Measurements from ENCODE around the gene MCUR1. TPM values are rescaled to one million over a fixed set of nuclear protein-coding genes. Genes with fewer than 3 reads are reported as not detected.
"Not testable (repeated sequence)": the region's sequence is repeated elsewhere in the genome, so short reads cannot be mapped to it uniquely, and the experiment has no call there.

The MCUR1 gene
- total RNA-seq, 2 donors from 2014 or later: 33.8 to 38.6 TPM

DNA sequence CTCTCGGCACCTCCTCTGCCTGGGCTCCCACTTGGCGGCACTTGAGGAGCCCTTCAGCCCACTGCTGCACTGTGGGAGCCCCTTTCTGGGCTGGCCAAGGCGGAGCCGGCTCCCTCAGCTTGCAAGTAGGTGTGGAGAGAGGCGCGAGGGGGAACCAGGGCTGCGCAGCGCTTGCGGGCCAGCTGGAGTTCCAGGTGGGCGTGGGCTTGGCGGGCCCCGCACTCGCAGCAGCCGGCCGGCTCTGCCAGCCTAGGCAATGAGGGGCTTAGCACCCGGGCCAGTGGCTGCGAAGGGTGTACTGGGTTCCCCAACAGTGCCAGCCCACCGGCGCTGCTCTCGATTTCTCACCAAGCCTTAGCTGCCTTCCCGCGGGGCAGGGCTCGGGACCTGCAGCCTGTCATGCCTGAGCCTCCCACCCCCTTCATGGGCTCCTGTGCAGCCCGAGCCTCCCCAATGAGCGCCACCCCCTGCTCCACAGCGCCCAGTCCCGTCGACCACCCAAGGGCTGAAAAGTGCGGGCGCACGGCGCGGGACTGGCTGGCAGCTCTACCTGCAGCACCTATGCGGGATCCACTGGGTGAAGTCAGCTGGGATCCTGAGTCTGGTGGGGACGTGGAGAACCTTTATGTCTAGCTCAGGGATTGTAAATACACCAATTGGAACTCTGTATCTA lies 41.9 kb downstream of the MCUR1 start:
- 96 to 99% methylated on average over 23 to 35 of the region's 35 CpGs for WGBS, 2 experiments (ENCODE audit: insufficient coverage in 1 of 2, insufficient read length in 1 of 2)
- H3K36me3 ChIP-seq (ENCODE audit: control insufficient read depth, insufficient read depth, low read length); H3K27me3 Mint-ChIP-seq (ENCODE audit: insufficient read depth); H3K27me3 ChIP-seq (ENCODE audit: control insufficient read depth, insufficient read depth, low read length, poor library complexity, severe bottlenecking); H3K4me3 ChIP-seq (ENCODE audit: low read length); H3K4me1 ChIP-seq (ENCODE audit: control insufficient read depth, insufficient read depth, low read length); DNase-seq; H3K27ac ChIP-seq (ENCODE audit: low read depth, low read length); H3K4me3 Mint-ChIP-seq; H3K4me1 Mint-ChIP-seq; H3K9ac ChIP-seq (ENCODE audit: extremely low read depth, low read length, poor library complexity, severe bottlenecking); H3K36me3 Mint-ChIP-seq (ENCODE audit: low read depth); H3K27ac Mint-ChIP-seq: not testable (repeated sequence)
- H3K9me3 Mint-ChIP-seq: peaks cover 13% of the 10 kb centered on the region
- H3K9me3 ChIP-seq (ENCODE audit: control insufficient read depth, low read length): peaks cover 11% of the 10 kb centered on the region

DNA sequence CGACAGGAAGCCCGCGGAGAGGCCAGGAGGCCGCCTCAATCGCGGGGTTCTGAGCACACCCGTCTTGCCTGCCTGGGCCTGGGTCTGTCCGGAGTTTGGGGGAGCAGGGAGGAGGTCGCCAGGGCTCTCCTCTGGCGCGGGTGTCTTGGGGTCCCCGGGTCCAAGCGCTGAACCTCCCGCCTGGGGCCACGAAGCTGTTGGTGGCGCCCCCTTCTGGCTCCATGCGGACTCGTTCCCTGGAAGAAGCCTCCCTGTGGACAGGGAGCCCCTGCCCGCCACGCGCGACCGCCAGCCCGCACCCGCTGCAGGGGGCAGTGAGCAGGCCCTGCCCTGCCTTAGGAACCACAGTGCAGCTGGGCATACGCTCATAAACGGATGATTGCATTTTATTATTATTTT lies 44.7 kb downstream of the MCUR1 start:
- peaks cover 13% of the 10 kb centered on the region for H3K9me3 Mint-ChIP-seq
- Histone ChIP-seq H3K36me3 (ENCODE audit: control insufficient read depth, insufficient read depth, low read length) (no peaks in the 10 kb centered on the region), H3K27me3 (ENCODE audit: control insufficient read depth, insufficient read depth, low read length, poor library complexity, severe bottlenecking) (no peaks in the 10 kb centered on the region), H3K4me1 (ENCODE audit: control insufficient read depth, insufficient read depth, low read length) (no peaks in the 10 kb centered on the region), H3K4me3 (ENCODE audit: low read length) (no peak overlapping the region), H3K9ac (ENCODE audit: extremely low read depth, low read length, poor library complexity, severe bottlenecking) (no peak overlapping the region), H3K9me3 (ENCODE audit: control insufficient read depth, low read length) (peaks cover 11% of the 10 kb centered on the region), H3K27ac (ENCODE audit: low read depth, low read length) (no peak overlapping the region)
- TF ChIP-seq, protein P1, sequence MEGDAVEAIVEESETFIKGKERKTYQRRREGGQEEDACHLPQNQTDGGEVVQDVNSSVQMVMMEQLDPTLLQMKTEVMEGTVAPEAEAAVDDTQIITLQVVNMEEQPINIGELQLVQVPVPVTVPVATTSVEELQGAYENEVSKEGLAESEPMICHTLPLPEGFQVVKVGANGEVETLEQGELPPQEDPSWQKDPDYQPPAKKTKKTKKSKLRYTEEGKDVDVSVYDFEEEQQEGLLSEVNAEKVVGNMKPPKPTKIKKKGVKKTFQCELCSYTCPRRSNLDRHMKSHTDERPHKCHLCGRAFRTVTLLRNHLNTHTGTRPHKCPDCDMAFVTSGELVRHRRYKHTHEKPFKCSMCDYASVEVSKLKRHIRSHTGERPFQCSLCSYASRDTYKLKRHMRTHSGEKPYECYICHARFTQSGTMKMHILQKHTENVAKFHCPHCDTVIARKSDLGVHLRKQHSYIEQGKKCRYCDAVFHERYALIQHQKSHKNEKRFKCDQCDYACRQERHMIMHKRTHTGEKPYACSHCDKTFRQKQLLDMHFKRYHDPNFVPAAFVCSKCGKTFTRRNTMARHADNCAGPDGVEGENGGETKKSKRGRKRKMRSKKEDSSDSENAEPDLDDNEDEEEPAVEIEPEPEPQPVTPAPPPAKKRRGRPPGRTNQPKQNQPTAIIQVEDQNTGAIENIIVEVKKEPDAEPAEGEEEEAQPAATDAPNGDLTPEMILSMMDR (conservative IDR thresholded peaks at IDR 0.05): peak; percentile 58
- H3K27ac Mint-ChIP-seq: no peak overlapping the region
- no peaks in the 10 kb centered on the region for H3K4me1 Mint-ChIP-seq
- no peak overlapping the region for H3K4me3 Mint-ChIP-seq
- WGBS, 2 experiments (ENCODE audit: insufficient coverage in 1 of 2, insufficient read length in 1 of 2): 91 to 94% methylated on average over 13 to 27 of the region's 27 CpGs
- H3K27me3 Mint-ChIP-seq (ENCODE audit: insufficient read depth): no peaks in the 10 kb centered on the region
- peak; percentile 70 for DNase-seq
- H3K36me3 Mint-ChIP-seq (ENCODE audit: low read depth): peaks cover 8% of the 10 kb centered on the region

DNA sequence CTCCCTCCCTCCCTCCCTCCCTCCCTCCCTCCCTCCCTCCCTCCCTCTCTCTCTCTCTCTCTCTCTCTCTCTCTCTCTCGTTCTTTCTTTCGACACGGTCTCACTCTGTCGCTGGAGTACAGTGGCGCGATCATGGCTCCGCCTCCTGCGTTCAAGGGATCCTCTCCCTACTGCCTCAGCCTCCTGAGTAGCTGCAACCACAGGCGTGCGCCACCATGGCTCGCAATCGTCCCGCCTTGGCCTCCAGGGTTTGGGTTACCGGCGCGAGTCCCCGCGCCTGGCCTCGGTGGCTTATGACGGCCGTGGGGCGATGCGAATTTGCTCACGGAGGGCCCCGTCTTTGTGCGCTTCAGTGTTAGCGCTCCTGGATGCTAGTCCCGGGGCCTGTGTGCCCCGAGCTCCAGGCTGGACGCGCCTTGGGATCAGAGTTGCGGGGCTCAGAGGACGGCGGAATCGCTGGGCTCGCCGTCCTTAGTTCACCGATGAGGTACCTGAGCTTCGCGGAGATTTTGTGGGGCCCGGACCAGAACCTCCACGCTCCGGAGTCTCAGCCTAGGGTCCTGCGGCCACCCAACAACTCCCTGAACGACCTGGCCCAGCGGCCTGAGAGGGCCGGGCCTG lies 45.2 kb downstream of the MCUR1 start:
- Histone ChIP-seq H3K27ac (ENCODE audit: low read depth, low read length) (no peak overlapping the region), H3K4me1 (ENCODE audit: control insufficient read depth, insufficient read depth, low read length) (no peaks in the 10 kb centered on the region), H3K9me3 (ENCODE audit: control insufficient read depth, low read length) (peaks cover 11% of the 10 kb centered on the region), H3K9ac (ENCODE audit: extremely low read depth, low read length, poor library complexity, severe bottlenecking) (no peak overlapping the region), H3K36me3 (ENCODE audit: control insufficient read depth, insufficient read depth, low read length) (no peaks in the 10 kb centered on the region), H3K27me3 (ENCODE audit: control insufficient read depth, insufficient read depth, low read length, poor library complexity, severe bottlenecking) (no peaks in the 10 kb centered on the region), H3K4me3 (ENCODE audit: low read length) (no peak overlapping the region)
- 95% methylated on average over 33 to 47 of the region's 47 CpGs for whole genome bisulfite sequencing, 2 experiments (ENCODE audit: insufficient coverage in 1 of 2, insufficient read length in 1 of 2)
- TF ChIP-seq, protein P1 (conservative IDR thresholded peaks at IDR 0.05): no peak
- H3K4me1 Mint-ChIP-seq: no peaks in the 10 kb centered on the region
- peaks cover 13% of the 10 kb centered on the region for H3K9me3 Mint-ChIP-seq
- no peak overlapping the region for H3K27ac Mint-ChIP-seq
- DNase-seq: no peak
- peaks cover 8% of the 10 kb centered on the region for H3K36me3 Mint-ChIP-seq (ENCODE audit: low read depth)
- H3K27me3 Mint-ChIP-seq (ENCODE audit: insufficient read depth): no peaks in the 10 kb centered on the region
- no peak overlapping the region for H3K4me3 Mint-ChIP-seq

Measured in endodermal cell (in vitro differentiated cells).